ENCODE results near the gene RFX5.

DNA sequence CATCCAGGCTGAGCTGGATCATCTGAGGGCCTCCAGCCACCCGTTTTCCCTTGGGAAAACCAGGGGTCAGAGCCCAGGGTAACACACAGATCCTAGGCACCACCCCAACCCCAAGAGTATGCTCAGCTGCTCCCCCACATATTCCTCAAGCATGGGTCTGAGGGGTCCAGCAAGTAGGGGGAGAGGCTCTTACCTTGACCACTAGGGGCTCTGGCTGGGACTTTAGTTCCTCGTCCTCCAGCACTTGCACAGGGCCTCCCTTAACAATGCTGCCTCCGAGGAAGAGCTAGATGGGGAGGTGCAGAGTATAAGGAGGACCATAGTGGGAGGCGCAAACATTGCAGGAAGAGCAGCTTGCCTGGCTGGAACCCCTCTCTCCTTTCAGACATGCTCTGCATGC, 17.9 kb upstream of the RFX5 start:
- TF ChIP-seq POLR2A (IDR thresholded peaks at IDR 0.05) (no peak), CTCF (IDR thresholded peaks at IDR 0.05) (no peak)

Data from thyroid gland (tissue), 4 donors.